GM23248 (cell line): ENCODE data around the gene LAMA4. TPM values are rescaled to one million over a fixed set of nuclear protein-coding genes. Genes with fewer than 3 reads are reported as not detected.
A peak's percentile ranks its signal among the peaks of the same experiment; 100 is the strongest.

Experiments
- DNase-seq: peaks from one replicate; pipeline ENCODE4 v3.0.0-alpha.2; 2015
- H2AFZ ChIP-seq: fragments of 200-600 bp; sonication (generic); 2 replicates; pipeline ENCODE4 v1.6.1; 2016; ENCODE audit warnings: antibody characterized with exemption
- H3F3A ChIP-seq: fragments of 200-600 bp; sonication (generic); 2 replicates; pipeline ENCODE4 v1.6.1; 2016; ENCODE audit warnings: mild to moderate bottlenecking, antibody characterized with exemption, mixed run types; ENCODE audit not compliant: insufficient read depth
- H3K27ac ChIP-seq: fragments of 200-600 bp; sonication (generic); 2 replicates; pipeline ENCODE4 v1.5.1; 2016; ENCODE audit warnings: mild to moderate bottlenecking
- H3K27me3 ChIP-seq: fragments of 200-600 bp; sonication (generic); replicated peaks from 2 replicates; pipeline ENCODE4 v1.6.1; 2016; ENCODE audit warnings: mild to moderate bottlenecking; ENCODE audit not compliant: insufficient read depth
- H3K36me3 ChIP-seq: fragments of 200-600 bp; sonication (generic); 2 replicates; pipeline ENCODE4 v1.6.1; 2016; ENCODE audit warnings: low read depth, mild to moderate bottlenecking
- H3K4me1 ChIP-seq: fragments of 200-600 bp; sonication (generic); 2 replicates; pipeline ENCODE4 v1.6.1; 2016; ENCODE audit warnings: mild to moderate bottlenecking; ENCODE audit not compliant: insufficient read depth
- H3K4me2 ChIP-seq: fragments of 200-600 bp; sonication (generic); one replicate; pipeline ENCODE4 v1.6.1; 2016; ENCODE audit warnings: mild to moderate bottlenecking; ENCODE audit not compliant: unreplicated experiment
- H3K4me3 ChIP-seq: fragments of 200-600 bp; sonication (generic); 2 replicates; pipeline ENCODE4 v1.5.1; 2016; ENCODE audit warnings: mild to moderate bottlenecking
- H3K79me2 ChIP-seq: fragments of 200-600 bp; sonication (generic); 2 replicates; pipeline ENCODE4 v1.6.1; 2016; ENCODE audit warnings: mild to moderate bottlenecking; ENCODE audit not compliant: insufficient read depth
- H3K9ac ChIP-seq: fragments of 200-600 bp; sonication (generic); 2 replicates; pipeline ENCODE4 v1.6.1; 2016; ENCODE audit warnings: mild to moderate bottlenecking
- H3K9me2 ChIP-seq: fragments of 200-600 bp; sonication (generic); 2 replicates; pipeline ENCODE4 v1.6.1; 2016; ENCODE audit warnings: mixed run types, mild to moderate bottlenecking, moderate library complexity; ENCODE audit not compliant: insufficient read depth
- H3K9me3 ChIP-seq: fragments of 200-600 bp; sonication (generic); one replicate; pipeline ENCODE4 v1.6.1; 2017; ENCODE audit warnings: low read depth
- H4K20me1 ChIP-seq: fragments of 200-600 bp; sonication (generic); 2 replicates; pipeline ENCODE4 v1.6.0; 2016; ENCODE audit not compliant: insufficient read depth
- EZH2 ChIP-seq: fragments of 200-600 bp; sonication (generic); IDR thresholded peaks from 2 replicates; pipeline ENCODE4 v1.6.1; 2018; ENCODE audit warnings: antibody characterized with exemption, mild to moderate bottlenecking; ENCODE audit not compliant: insufficient read depth, poor library complexity, severe bottlenecking
- EZH2phosphoT487 ChIP-seq: fragments of 200-600 bp; sonication (generic); IDR thresholded peaks from 2 replicates; pipeline ENCODE4 v1.6.1; 2018; ENCODE audit warnings: antibody characterized with exemption, moderate library complexity, mild to moderate bottlenecking, low read depth; ENCODE audit not compliant: insufficient read depth
- WGBS, 2 experiments: methylation state at CpG; one replicate each; pipeline ENCODE4 v1.1.6; 2015 to 2017; ENCODE audit warnings: low lambda C conversion rate in 2 of 2, low coverage in 1 of 2; ENCODE audit errors: missing lambda C conversion rate in 2 of 2; 5-methylcytosine and 5-hydroxymethylcytosine counted together
- in situ Hi-C: fragments of 300-500 bp; cut with MboI; formaldehyde crosslinking; loops from 2 replicates; pipeline ENCODE4 v1.15.0; 2020
- polyA plus RNA-seq: library from polyadenylated mRNA; unstranded; fragments of >200 nt; fragmentation: Nextera tagmentation; extraction: Ambion mirVana; gene quantifications from 2 replicates; pipeline ENCODE4 v1.2.1, GENCODE V29; 2016
- total RNA-seq: library from RNA; depleted of rRNA; stranded (reverse); fragments of >200 nt; shearing (Covaris generic); gene quantifications from 2 replicates; pipeline ENCODE4 v1.2.3, GENCODE V29; 2014

The LAMA4 gene
- total and polyA plus RNA-seq, 2 experiments from 2014 or later, result 331 to 429 TPM

DNA sequence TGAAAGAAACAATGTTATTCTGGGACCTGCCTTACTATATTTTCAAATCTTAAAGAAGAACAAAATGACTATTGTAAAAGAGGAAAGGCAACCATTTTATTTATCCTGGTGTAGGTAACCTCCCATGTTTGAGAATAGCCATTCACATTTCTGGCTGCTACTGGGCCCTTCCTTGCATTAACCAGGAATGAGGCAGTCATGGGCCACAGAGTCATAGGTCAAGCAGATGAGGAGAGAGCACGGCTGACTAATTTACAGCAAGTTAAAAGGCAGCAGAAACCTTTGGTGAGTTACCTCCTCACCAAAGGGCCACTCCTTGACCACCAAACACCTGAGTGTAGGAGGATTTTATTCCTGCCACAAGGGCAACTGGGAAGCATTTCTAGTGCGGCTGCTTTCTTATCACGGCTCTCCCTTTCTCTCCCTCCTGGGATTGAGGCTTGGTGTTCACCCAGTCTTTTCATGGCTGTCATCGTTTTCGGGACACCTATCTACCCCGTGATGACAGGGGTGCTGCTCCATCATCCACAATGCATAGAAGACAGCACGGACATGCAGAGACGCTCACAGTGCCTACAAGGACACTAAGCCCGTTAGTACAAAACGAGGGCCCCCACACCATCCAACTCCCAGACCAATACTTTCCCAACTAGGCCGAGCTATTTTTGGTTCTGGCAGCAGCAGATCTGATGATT is 4.4 kb upstream of the LAMA4 start:
- H3K4me3 ChIP-seq, result no peak overlapping the region
- H3K4me2 ChIP-seq, result no peak overlapping the region
- no peaks in the 10 kb centered on the region for H3K9me3 ChIP-seq
- H3K9me2 ChIP-seq, result no peaks in the 10 kb centered on the region
- H3K27me3 ChIP-seq, result no peaks in the 10 kb centered on the region
- WGBS, 2 experiments, result 95% methylated on average over 11 of the region's 11 CpGs
- H4K20me1 ChIP-seq, result no peaks in the 10 kb centered on the region
- peaks cover 6% of the 10 kb centered on the region for H3K79me2 ChIP-seq
- DNase-seq, result peak; percentile 24
- peaks cover 8% of the 10 kb centered on the region for H3K4me1 ChIP-seq
- TF ChIP-seq EZH2 (no peak), EZH2phosphoT487 (no peak)
- no peak overlapping the region for H2AFZ ChIP-seq
- H3K9ac ChIP-seq, result no peak overlapping the region
- no peak overlapping the region for H3K27ac ChIP-seq
- in situ Hi-C loops, result no loop called here
- no peaks in the 10 kb centered on the region for H3K36me3 ChIP-seq
- H3F3A ChIP-seq, result peaks cover 10% of the 10 kb centered on the region

DNA sequence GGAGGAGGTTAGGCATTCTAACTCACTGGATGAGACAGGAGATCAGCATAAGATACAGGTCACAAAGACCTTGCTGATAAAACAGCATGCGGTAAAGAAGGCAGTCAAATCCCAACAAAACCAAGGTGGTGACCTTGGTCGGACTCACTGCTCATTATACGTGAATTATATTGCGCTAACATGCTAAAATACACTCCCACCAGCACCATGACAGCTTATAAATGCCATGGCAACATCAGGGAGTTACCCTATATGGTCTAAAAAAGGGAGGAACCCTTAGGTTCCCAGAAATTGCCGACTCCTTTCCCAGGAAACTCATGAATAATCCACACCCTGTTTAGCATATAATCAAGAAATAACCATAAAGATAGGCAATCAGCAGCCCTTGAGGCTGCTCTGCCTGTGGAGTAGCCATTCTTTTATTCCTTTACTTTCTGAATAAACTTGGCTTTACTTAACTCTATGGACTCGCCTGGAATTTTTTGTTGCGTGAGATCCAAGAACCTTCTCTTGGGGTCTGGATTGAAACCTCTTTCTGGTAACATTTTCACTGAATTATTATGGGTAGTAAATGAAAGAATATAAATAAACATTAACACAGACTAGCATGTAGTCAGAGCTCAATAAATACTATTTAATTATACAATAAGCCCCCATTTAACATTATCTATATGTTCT is 3.0 kb upstream of the LAMA4 start:
- Histone ChIP-seq H3K9me3 (no peaks in the 10 kb centered on the region), H3K27me3 (no peaks in the 10 kb centered on the region), H3K9me2 (no peaks in the 10 kb centered on the region), H3K4me3 (no peak overlapping the region), H3K27ac (no peak overlapping the region), H3K4me2 (no peak overlapping the region), H3F3A (peaks cover 21% of the 10 kb centered on the region), H3K4me1 (peaks cover 8% of the 10 kb centered on the region), H2AFZ (no peak overlapping the region), H3K79me2 (peaks cover 21% of the 10 kb centered on the region), H3K9ac (no peak overlapping the region), H4K20me1 (no peaks in the 10 kb centered on the region), H3K36me3 (peaks cover 3% of the 10 kb centered on the region; the same call in 1 of the 2 replicates)
- DNase-seq, result no peak
- in situ Hi-C loops, result no loop called here
- WGBS, 2 experiments, result 88 to 91% methylated on average over 7 of the region's 7 CpGs
- TF ChIP-seq EZH2phosphoT487, result no peak
- no peak for TF ChIP-seq EZH2

DNA sequence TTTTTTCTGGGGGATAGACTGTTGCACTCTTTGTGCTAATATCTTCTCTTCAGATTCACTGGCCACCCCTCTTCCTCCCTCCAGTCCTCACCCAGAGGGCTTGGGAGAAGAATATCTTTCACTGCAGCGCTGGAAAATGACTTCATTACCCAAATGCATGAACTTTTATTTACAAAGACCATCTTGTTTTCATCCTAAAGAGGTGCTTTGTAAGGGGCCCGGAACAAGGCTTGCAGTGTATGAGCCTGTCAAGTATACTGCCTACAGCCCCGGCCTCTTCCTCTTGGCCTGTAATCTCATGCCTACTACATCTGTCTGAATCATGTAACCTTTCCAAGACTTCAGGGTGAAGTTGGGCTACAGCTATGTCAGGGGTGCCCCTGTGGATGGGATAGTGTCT is 554 bp upstream of the LAMA4 start:
- H3K4me1 ChIP-seq, result peaks cover 21% of the 10 kb centered on the region
- H3K36me3 ChIP-seq, result peaks cover 24% of the 10 kb centered on the region; the same call in 1 of the 2 replicates
- H3K27ac ChIP-seq, result peak overlapping the region; percentile 82
- no peaks in the 10 kb centered on the region for H3K27me3 ChIP-seq
- H3K4me3 ChIP-seq, result peak overlapping the region; percentile 100
- H3K79me2 ChIP-seq, result peaks cover 45% of the 10 kb centered on the region
- peaks cover 45% of the 10 kb centered on the region for H3F3A ChIP-seq
- no peaks in the 10 kb centered on the region for H3K9me3 ChIP-seq
- H3K9me2 ChIP-seq, result no peaks in the 10 kb centered on the region
- TF ChIP-seq EZH2phosphoT487 (no peak), EZH2 (no peak)
- DNase-seq, result peak; percentile 34
- H3K4me2 ChIP-seq, result peak overlapping the region; percentile 96
- H2AFZ ChIP-seq, result peak overlapping the region; percentile 58
- peak overlapping the region; percentile 95 for H3K9ac ChIP-seq
- in situ Hi-C loops, result no loop called here
- 24 to 27% methylated on average over 3 of the region's 3 CpGs for WGBS, 2 experiments
- no peaks in the 10 kb centered on the region for H4K20me1 ChIP-seq

DNA sequence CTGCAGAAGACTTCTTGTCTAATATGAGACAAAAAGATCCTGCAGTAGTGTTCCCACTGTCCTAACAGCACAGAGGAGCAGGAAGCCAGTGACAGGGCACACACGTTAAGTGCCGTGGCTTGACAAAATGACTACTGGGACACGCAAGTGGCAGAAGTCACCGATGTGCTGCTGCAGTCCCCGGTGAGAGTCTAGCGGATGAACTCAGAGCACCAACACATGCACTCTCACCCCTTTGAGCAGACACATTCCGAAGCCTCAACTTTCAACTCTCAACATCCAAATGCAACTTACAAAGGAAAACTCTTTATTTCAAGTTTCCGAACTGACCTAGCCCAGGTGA is 898 bp downstream of the LAMA4 start:
- Histone ChIP-seq H3F3A (peaks cover 58% of the 10 kb centered on the region), H2AFZ (0 out of 2 replicates have a peak overlapping the region, but pooled peaks have one; percentile 58), H4K20me1 (no peaks in the 10 kb centered on the region), H3K9ac (peak overlapping the region; percentile 95), H3K4me2 (peak overlapping the region; percentile 96), H3K27ac (peak overlapping the region; percentile 82), H3K9me2 (no peaks in the 10 kb centered on the region), H3K79me2 (peaks cover 60% of the 10 kb centered on the region), H3K27me3 (no peaks in the 10 kb centered on the region), H3K4me1 (peaks cover 36% of the 10 kb centered on the region), H3K36me3 (peaks cover 34% of the 10 kb centered on the region; the same call in 1 of the 2 replicates), H3K9me3 (no peaks in the 10 kb centered on the region), H3K4me3 (peak overlapping the region; percentile 100)
- DNase-seq, result peak; percentile 42
- in situ Hi-C loops, result no loop called here
- TF ChIP-seq EZH2 (no peak), EZH2phosphoT487 (no peak)
- 2% methylated on average over 8 of the region's 8 CpGs for WGBS, 2 experiments
